Renal cortical epithelial cell (primary cell): ENCODE results near the gene FOXC2. TPM values are rescaled to one million over a fixed set of nuclear protein-coding genes. Genes with fewer than 3 reads are reported as not detected.
"Not testable (repeated sequence)": the region's sequence is repeated elsewhere in the genome, so short reads cannot be mapped to it uniquely, and the experiment has no call there.

Source experiments
- DNase-seq: peaks from one replicate; pipeline ENCODE4 v3.0.0-alpha.2; 2011; ENCODE audit warnings: low read depth
- total RNA-seq: library from RNA; depleted of rRNA; stranded (reverse); fragments of >200 nt; gene quantifications from 2 replicates; pipeline ENCODE4 v1.2.3, GENCODE V29; 2014

Gene FOXC2
- total RNA-seq, 1 donor from 2014 or later, result 0.35 TPM

- not testable (repeated sequence) for DNase-seq
These were observed 21.3 kb downstream of the FOXC2 start for GRCh38 chr16:86587955-86588354.

GRCh38 chr16:86590501-86591144, 24.0 kb downstream of the FOXC2 start:
- DNase-seq, result peak; percentile 92

DNA sequence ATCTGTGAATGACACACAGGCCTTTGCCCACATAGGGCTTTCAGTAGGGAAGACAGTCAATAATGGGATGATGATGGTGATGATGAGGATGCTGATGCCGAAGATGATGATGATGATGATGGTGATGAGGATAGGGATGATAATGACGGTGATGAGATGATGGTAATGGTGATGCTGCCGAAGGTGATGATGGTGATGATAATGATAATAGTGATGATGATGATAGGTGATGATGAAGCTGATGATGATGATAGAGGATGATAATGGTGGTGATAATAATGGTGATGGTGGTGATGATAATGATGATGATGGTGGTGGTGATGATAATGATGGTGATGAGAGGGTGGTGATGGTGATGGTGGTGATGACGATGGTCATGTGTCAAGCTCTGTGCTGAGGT, 24.6 kb downstream of the FOXC2 start:
- no peak for DNase-seq

GRCh38 chr16:86593913-86594620, 27.4 kb downstream of the FOXC2 start:
- no peak for DNase-seq

DNA sequence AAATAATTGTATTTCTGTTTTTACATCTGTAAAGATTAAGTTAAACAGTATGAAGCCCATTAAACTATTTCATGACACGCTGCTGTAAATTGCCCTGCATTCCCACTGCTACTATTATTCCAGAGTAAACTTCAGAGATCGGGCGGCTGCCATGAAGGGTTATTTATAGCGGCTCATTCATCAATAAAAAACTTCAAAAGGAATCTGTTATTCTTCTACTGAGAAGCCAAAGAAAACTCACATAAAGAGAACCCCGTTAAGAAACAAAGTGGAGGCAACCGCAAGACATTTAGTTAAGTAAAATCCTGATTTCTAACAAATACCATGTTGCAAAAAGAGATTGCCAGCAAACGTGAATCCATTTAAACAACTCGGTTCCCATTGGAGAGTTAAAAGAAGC, 28.1 kb downstream of the FOXC2 start:
- DNase-seq, result no peak

GRCh38 chr16:86595983-86596605, 29.5 kb downstream of the FOXC2 start:
- DNase-seq, result no peak

DNA sequence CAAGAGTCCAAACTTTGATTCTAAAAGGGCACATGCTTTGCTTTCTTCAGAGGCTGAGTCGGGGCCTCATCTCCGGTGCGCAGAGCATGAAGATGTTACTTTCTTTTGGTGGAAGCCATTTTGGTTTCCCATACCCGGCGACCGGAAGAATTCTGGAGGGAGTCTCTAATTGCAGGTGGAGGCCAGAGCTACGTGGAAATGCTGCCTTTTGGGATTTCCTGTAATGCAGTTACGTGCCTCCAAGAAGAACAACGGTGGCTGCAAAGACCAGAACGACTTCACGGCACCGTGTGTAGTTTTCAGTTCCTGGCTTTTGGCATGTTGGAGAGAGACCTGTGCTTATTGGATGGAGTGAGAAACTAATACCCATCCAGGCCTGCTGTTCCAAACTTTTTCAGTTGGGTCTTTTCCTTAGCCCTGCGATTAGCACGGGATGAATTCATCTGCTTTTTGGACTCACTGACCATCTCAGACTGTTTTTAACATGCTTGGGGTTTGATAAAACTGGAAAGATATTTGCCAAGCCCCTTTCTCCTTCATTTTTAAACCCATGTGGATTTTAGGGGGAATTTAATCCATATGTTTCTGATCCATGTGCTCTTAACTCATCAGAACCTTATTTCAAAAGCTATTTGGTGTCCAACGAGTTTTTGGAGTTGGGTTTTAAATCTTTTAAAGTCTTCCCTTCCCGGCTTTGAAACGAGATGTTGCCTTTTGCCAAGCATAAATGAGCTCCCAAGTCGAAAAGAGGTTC, 30.7 kb downstream of the FOXC2 start:
- DNase-seq, result no peak

DNA sequence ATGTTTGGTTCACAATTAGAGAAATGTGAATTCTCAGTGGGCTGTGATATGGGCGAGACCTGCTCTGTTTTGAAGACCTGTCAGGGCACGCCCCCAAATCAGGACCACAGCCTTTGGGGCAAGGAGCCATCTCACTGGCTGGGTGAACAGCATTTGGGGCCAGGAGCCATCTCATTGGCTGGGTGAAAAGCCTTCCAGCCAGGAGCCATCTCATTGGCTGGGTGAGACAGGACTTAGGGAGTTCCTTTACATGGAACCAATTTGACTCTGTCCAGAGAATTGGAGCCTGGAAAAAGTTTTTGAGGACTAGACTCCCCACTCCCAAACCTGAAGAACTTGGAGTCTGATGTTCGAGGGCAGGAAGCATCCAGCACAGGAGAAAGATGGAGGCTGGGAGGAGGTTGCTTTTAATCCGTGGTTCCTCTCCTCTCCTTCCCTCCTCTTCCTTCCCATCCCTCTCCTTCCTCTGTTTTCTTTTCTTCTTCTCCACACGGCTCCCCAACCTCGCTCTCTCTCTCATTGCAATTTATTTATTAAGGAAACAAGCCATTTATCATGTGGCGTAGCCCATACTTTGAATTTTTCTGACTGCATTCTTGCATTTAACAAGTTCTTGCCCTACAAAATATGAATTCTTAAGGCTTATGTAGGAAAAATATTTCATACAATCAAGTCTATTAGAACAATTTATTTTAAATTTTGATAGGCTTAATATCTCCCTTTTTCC, 31.4 kb downstream of the FOXC2 start:
- DNase-seq, result no peak

DNA sequence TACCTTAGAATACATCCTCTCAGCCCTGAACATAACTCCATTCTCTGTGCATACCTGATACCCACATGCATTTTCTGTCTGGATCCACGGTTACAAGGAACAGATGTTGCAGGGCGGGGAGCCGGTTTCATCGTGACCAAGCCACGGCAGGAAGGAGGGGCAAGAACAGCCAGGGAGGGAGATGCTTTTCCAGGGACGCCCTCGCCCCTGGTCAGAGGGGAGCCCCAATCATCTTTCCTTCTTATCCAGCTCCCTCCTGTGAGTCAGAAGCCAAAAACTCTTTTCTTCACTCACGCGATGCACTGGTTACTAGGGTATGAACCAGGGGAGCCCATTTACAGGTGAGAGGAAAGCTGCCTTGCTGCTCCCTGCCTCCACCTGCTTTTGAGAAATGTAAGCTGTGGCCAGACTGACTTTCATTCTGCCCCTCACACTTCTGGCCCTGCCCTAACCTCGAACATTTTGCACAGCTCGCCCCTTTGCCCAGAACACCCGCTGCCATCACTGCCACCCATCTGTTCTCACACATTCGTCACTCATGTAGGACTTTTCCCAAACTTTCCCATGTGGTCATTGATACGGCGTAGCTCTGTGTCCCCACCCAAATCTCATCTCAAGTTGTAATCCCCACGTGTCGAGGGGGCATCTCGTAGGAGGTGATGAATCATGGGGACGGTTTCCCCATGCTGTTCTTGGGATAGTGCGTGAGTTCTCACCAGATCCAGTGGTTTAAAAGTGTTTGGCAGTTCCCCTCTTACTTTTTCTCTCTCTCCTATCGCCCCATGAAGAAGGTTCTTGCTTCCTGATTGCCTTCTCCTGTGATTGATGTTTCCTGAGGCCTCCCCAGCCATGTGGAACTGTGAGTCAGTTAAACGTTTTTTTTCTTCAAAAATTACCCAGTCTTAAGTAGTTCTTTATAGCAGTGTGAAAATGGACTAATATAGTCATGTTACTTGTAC, 32.3 kb downstream of the FOXC2 start:
- peak; percentile 31 for DNase-seq

GRCh38 chr16:86601356-86601755, 34.7 kb downstream of the FOXC2 start:
- no peak for DNase-seq

DNA sequence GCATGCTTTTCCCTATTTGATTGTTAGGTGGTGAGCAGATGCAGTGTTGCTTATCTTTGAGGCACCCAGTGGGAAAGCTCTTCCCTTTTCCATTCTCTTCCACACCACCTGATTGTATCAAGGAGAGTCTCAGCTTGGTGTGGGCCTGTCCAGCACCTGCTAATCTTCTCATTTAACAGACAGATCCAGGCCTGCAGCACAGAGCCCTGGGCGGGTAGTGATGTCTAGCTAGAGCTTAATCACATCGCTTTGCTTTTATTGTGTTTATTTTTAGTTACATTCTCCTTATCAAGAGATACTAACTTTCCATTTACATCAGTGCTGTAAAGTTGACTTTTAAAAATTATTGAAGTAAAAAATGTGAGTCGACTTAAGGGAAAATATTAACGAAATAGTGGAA, 35.9 kb downstream of the FOXC2 start:
- DNase-seq, result no peak

- no peak for DNase-seq
These were observed 38.0 kb downstream of the FOXC2 start for GRCh38 chr16:86604436-86605193.

- DNase-seq, result no peak
These were observed 39.3 kb downstream of the FOXC2 start for GRCh38 chr16:86605950-86606349.

GRCh38 chr16:86608301-86608747, 41.7 kb downstream of the FOXC2 start:
- DNase-seq, result no peak

GRCh38 chr16:86609115-86609514, 42.5 kb downstream of the FOXC2 start:
- DNase-seq, result peak; percentile 63

DNA sequence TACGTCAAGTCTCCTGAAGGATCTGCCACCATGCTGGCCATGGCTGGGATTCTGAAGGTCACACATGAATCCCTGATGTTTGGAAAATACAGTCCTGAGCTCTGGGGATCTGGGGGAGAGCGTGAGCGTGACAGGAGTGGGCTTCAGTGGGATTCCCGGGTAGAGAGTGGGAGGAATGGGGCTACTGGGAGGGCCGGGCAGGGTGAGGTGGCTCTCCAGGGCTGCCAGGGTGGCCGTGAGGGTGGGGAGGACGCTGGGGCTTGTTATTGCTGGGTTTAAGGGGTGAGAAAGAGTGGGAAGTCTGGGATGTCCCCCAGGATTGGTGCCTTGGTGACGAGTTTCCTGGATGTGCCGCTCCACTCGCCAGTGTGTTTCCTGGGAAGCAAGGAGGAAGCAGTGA, 43.0 kb downstream of the FOXC2 start:
- DNase-seq, result no peak

DNA sequence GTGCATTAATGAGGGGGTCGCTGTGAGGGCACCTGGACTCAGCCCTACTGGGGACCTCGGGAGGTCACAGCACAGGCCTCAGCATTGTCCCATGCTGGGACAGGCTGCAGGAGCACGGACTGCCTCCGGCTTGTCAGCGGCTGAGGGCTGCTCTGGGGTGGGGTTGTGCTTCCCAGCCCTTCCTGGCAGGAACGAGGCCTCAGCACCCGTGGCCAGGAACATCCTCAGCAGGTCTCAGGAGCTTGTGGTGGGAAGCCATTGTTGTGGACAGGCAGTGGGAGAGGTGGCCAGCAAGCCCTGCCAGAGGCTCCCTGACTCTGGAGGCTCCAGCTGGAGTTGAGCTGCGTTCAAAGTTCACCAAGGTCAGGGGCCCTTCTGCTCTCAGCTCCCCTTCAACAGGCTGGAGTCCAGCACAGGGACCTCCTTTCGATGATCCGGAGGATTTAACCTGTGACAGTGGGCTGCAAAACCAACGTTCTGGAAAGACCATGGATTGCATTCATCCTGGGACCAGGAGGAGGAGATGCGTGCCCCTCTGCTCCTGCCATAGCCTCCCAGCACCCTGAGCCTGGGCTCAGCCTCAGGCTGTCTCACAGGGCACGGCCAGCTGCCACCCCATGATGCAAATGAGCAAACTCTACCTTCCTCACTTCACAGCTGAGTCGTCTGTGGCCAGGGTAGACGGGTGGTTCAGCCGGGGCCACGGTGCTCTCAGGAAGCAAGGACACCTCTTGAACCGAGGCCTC, 44.3 kb downstream of the FOXC2 start:
- no peak for DNase-seq

DNA sequence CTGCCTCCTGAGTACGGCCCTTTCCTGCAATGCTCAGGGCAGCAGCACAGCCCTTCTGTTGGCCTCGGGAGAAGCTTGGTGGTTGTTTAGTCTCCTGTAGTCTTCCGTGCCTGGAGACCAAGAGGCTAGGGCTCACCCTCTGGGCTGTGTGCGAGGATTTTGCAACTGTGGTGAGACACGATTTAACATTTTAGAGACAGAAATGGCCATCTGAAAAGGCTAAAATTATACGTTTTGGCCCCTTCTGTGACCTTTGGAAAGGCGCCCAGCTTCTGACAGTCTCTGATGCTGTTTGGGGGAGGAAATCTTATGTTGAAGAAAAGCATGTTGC, 44.9 kb downstream of the FOXC2 start:
- DNase-seq, result no peak

GRCh38 chr16:86611941-86612340, 45.3 kb downstream of the FOXC2 start:
- DNase-seq, result no peak
